ENCODE measurements around the gene MYCBP2. TPM values are rescaled to one million over a fixed set of nuclear protein-coding genes. Genes with fewer than 3 reads are reported as not detected.
"Not testable (repeated sequence)": the region's sequence is repeated elsewhere in the genome, so short reads cannot be mapped to it uniquely, and the experiment has no call there.

MYCBP2 gene, protein sequence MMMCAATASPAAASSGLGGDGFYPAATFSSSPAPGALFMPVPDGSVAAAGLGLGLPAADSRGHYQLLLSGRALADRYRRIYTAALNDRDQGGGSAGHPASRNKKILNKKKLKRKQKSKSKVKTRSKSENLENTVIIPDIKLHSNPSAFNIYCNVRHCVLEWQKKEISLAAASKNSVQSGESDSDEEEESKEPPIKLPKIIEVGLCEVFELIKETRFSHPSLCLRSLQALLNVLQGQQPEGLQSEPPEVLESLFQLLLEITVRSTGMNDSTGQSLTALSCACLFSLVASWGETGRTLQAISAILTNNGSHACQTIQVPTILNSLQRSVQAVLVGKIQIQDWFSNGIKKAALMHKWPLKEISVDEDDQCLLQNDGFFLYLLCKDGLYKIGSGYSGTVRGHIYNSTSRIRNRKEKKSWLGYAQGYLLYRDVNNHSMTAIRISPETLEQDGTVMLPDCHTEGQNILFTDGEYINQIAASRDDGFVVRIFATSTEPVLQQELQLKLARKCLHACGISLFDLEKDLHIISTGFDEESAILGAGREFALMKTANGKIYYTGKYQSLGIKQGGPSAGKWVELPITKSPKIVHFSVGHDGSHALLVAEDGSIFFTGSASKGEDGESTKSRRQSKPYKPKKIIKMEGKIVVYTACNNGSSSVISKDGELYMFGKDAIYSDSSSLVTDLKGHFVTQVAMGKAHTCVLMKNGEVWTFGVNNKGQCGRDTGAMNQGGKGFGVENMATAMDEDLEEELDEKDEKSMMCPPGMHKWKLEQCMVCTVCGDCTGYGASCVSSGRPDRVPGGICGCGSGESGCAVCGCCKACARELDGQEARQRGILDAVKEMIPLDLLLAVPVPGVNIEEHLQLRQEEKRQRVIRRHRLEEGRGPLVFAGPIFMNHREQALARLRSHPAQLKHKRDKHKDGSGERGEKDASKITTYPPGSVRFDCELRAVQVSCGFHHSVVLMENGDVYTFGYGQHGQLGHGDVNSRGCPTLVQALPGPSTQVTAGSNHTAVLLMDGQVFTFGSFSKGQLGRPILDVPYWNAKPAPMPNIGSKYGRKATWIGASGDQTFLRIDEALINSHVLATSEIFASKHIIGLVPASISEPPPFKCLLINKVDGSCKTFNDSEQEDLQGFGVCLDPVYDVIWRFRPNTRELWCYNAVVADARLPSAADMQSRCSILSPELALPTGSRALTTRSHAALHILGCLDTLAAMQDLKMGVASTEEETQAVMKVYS (N-terminal part only)
- total RNA-seq, result 52.3 and 71.3 TPM in 2 replicates
- 26.0 TPM for polyA plus RNA-seq (2012)

DNA sequence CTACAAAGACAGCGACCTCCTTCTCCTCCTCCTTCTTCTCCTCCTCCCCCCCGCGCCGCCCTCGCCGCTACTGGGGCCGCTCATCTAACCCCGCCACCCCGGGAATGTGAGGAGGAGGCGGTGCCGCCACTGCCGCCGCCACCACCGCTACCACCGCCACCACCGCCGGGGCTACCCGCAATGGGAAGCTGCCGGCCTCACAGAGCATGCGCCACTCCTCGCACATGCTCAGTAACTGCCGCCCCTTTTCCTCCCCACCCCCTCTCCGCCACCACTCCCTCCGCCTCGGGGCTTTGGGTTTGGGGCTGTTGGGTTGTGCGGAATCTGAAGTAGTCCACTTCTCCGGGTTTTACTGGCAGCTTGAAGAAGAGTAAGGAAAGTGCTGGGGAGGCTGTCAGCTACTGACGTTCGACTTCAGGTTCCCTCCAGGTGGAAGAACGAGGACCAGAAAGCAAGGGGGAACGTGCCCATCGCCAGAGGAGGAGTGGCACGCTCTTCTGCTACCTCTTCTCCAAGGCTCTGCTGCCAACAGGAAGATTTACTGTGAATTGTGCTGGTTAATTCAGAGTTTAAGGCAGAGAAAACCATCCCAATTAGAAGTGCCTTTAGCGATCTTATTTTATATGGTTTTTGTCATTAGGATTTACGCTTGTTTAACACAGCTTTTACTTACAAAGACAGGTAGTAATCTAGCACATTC, at the start of gene MYCBP2:
TSS of gene MYCBP2 (minus strand) at position 190 of the 700 bp plus-strand sequence. CDS start 319 bp downstream, outside the sequence.
- DNase-seq (ENCODE audit: low read depth), result peak; percentile 99

DNA sequence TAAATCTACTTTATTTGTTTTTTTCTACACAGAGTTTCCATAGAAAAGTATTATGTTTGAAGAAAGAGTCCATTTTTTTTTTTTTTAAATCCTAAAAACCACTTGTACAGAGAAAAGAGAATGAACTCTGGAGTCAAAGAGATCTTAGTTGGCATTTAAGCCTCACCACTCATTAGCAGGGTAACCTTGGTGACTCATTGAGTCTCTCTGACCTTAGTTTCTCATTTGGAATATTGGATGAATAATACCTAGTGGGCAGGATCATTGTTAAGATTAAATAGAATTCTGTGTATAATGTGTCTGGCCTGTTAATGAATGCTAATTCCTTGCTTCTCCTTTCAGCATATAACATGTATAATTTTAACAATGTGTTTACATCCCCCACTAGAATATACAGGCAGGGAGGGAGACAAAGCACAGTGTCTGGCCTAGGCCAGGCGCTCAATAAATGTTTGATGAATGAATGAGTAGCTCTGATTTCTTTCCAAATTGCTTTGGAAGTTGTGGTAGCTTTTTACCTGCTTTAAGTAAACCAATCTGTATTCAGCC, 48.7 kb upstream of the MYCBP2 start:
- no peak for DNase-seq (ENCODE audit: low read depth)

DNA sequence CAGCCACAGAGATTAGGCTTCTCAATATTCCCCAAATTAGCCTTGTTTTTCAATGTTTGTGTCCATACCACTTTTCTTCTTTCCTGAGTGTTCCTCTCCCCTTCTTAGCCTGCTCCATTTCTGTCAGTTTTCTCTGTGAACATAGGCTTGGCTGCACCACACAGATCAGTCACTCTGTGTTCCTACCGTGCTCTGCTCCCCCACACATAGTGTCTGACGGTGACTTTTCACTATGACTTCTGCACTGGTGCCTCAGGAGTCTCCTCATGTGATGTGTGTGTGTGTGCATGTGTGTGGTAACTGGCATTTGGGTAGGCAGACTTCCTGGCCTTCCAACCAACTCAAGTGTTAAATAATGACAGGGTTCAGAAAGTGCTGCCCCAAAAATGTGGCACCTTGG, 47.9 kb upstream of the MYCBP2 start:
- no peak for DNase-seq (ENCODE audit: low read depth)

DNA sequence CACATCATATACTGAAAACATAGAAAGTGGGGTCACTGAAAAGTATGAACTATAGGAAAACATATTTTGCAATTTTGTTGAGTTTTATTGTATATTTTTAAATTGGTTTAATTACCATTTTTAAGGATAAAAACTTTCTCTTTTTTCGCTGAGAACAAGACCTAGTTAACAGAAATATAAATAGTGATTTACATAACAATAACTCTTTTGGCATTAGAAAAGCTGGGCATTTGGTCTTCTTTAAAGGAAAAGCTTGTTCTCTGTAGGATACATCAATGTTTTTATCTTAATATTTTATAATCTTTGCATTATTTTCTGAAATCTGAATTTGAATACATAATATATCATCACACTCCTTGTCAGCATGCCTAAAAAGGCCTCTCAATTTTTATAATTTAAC, 47.4 kb upstream of the MYCBP2 start:
- no peak for DNase-seq (ENCODE audit: low read depth)

DNA sequence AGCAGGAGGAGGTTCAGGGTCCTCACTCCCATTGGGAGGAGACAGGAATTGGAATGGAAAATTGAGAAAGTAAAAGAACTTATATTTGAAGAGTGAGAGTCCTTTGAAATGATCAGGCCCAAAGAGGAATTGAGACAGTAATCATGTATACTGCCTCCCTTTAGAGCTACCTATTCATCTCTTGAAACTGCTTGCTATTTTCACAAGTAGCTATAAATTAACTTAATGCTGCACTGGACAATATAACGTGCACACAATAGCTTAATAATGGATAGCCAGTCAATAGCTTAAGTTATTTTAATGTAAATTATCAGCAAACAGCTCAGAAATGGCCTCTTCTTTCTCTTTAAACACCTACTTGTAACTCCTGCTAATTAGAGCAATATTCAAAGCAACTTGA, 46.6 kb upstream of the MYCBP2 start:
- DNase-seq (ENCODE audit: low read depth), result no peak

DNA sequence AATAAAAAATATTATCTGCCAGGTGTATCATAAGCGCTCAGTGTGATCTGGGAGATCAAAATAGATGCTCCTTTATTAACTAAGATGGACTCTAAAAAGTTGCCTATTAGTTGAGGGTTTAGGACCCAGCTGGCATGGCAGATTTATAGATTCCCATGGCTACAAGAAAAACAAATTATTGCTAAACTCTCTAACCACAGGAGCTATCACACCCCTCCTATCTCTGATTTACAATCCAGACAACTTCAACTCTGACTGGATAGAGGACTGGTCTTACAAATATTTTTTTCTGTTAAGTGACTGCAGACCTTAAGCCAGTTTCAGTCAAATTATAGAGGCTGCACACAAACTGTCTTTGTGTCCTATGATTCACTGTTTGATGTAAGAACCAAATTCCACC, 45.4 kb upstream of the MYCBP2 start:
- peak; percentile 14 for DNase-seq (ENCODE audit: low read depth)

DNA sequence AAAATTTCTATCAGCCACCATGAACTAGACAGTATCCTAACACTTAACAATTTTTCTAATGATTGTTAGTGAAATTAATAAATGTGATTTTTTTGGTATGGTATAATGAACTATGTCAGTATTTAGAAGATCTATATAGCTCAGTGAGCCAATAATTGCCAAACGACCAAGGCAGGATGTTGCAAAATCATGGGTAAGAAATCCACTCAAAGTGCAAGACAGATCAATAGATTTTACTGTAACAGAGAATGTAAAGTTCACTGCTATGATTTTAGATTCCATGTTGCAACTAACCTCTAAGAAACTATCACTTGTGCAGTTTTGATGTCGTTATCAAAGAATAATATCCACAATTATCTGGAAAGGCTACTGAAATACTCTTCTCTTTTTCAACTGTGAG, 44.0 kb upstream of the MYCBP2 start:
- no peak for DNase-seq (ENCODE audit: low read depth)

DNA sequence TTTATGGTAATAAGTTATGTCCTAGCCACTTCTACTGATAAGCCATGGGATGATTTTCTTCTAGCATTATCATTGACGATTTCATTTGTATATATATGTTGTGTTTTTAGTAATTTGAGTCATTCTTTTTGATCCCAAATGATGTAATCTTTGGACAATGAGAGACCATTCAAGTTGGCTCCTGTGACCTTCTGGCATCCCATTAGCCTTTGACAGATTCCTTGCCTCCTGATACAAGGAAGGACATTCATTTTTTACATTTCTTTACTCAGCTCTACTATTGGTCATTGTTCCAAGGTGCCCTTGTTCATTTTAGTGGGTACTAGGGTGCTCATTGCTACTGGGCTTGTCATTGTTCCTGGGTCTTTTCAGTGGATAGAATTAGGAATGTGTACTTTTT, 35.3 kb upstream of the MYCBP2 start:
- no peak for DNase-seq (ENCODE audit: low read depth)

DNA sequence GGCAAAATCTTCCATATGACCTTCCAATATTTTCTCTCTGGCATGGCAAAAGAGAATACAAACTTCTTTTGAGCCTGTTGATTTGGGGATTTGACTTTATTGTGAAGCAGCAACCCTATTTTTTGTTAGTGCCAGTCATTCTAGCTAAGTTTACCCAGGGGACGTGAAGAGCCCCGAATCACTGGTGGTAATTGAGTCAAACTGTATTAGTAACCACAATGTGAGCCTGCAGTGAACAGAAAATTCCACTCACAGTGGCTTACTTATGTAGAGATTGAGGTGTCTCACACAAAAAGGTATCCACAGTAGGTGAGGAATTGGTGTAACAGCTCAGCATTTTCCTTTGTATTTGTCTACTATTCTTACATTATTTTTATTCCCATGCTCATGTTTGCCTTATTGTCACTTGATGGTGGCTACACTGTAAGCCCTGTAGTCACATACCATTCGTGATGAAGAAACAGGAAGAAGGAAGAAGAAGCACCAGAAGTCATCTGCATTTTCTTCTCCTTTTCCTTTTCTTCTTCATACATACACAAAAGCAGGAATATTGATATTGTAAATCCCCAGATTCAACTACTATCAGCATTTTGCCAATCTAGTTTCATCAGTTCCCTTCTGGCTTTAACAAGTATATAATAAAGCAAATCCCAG, 33.3 kb upstream of the MYCBP2 start:
- no peak for DNase-seq (ENCODE audit: low read depth)

DNA sequence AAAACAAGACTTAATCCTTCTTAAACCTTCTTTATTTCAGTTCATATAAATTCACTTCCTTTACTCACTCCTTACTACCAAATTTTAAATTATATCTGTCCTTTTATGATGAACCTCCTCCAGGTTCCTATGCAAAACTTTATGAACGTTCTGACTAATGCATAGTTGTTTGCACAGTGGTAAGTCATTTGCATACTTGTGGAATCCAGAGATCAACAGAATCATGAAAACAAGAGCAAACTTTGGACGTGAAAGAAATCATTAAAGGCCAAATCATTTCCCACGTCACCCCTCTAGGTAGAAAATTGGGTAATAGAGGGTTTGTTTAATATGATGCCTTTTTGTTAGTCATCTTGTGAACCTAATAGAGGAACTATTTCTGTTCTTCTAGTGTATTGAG, 32.3 kb upstream of the MYCBP2 start:
- no peak for DNase-seq (ENCODE audit: low read depth)

DNA sequence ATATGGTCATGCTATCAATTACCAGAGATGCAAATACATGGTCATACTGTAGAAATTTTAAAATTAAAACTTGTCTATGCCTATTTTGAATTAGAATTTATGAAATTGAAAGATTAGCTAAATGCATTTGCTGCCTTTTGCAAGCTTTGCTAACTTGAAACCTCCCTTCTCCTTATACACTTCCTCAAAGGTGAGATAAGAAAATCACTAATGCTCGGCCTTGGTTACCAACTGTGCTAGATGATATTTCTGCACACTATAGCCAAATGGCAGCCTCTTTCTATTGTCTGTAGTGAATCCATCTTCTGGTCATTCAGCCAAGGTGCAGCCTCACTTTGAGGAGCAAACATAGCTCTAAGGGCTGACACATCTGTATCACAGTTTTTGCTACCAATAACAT, 31.1 kb upstream of the MYCBP2 start:
- DNase-seq (ENCODE audit: low read depth), result no peak

DNA sequence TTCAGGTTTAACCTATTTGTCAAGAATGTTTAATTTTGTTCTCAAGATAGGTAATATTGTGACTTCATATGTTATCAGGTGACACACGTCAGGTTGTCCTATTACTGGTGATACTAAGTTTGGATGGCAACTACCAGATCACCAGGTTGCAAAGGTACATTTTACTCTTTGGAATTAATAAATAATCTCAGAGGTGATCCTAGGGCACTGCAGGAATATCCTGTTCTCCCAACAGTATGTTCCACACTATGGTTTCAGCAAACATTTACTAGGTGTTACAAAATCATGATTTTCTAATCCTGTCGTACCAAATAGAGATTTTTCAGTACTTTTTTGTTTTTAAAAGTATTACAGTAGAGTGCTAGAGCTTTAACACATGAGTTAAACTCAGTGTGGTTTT, 29.3 kb upstream of the MYCBP2 start:
- no peak for DNase-seq (ENCODE audit: low read depth)

DNA sequence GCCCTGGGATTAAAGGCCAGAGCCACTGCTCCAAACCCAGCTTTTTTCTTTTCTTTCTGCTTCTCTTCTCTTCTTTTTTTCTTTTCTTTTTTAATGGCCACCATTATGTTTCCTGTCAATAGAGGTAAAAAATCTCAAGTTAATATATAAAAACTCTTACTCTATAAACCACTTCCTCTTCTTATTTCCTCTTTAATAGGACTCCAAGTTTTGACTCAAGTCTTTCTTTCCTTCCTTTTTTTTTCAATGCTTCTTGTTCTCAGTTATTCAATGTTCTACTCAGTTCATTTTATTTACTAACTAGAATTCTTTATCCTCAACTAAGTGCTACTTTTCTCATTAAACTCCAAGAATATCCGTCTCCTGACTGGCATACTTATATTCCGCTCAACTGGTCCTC, 27.1 kb upstream of the MYCBP2 start:
- DNase-seq (ENCODE audit: low read depth), result no peak

DNA sequence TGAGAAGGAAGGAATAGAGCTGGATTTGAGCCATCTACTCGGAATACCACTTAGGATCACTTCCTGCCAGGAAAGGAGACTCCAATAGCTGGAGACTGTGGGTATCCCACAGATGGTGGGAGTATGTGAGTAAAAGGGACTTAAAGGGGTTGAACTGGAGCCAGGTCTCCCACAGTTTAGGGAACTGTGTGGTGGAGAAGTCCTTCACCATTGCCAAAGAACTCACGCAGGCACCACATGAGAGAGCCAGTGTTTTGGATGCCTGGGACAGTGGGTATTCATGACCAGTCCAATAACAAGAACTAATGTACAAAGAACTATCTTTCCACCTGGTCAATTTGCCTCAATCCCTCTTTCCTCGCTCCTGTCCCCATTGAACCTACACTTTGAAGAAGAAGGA, 24.4 kb upstream of the MYCBP2 start:
- no peak for DNase-seq (ENCODE audit: low read depth)

DNA sequence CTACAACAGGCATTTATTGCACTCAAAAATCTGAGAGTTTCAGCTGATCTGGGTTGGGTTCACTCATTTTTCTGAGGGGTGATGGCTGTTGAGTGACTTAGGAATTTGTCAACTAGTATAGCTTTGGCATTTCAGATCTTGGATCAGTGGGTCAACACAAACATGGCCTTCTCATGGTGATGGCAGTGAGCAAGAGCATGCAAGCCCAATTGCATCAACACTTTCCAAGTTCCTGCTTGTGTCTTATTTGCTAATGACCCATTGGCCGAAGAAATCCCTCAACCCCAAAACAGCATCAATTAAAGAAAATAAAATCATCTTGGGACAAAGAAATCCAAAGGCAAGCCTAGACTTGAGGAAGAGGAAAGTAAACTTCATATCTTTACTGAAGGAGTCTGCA, 23.9 kb upstream of the MYCBP2 start:
- no peak for DNase-seq (ENCODE audit: low read depth)

DNA sequence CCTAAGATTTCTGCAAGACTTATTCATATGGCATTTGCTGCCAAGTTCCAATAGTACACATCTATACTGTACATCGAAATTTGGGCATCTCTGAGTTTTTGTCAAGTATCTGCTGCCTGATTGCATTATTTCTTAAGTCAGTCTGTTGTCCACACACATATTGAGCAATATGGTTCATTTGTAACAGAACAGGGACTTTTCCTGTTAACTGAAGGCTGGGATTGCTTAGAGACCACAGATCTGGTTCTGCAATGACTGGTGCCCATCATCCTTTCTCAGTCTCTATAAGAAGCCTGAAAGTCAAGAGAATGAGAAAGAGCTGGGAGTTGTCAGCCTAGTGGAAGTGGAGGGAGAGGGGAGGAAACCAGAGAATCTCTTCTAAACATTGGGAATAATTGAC, 22.5 kb upstream of the MYCBP2 start:
- no peak for DNase-seq (ENCODE audit: low read depth)

DNA sequence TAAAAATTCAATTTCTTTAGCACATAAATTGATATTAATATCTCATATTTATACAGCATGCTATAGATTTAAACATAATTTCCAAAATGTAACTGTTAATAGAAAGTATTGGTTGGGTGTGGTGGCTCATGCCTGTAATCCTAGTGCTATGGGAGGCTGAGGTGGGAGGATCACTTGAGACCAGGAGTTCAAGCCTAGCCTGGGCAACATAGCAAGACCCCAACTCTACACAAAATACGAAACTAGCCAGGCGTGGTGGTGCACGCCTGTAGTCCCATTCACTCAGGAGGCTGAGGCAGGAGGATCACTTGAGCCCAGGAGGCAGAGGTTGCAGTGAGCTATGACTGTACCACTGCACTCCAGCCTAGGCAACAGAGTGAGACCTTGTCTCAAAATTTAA, 20.5 kb upstream of the MYCBP2 start:
- DNase-seq (ENCODE audit: low read depth), result not testable (repeated sequence)

DNA sequence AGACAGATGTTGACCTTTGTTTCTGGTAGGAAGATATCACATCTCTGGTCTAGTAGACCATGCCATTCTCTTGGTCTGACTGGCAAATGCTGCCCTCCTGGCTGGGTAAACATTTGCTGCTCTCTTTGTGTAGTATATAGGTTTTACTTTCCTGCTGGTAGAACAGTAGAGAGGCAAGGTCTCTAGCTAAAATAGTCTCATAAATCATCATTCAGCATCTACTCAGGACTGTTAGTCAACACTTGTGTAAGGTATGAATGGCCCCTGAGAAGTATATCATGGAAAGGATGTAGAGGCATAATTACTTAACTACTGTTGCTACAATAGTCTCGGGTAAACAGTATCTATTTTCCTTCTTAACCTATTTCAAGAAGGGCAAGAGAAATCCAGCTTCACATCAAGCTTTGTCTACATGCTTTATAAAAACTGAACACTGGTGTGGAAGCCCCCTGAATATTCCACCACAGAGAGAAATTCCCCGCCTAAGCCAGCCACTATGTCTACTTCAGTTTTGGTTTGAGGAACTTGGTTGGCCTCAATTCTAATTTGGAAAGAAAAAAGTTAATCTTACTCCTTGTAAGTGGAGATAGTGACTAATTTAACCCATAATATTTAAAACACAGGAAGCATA, 18.4 kb upstream of the MYCBP2 start:
- no peak for DNase-seq (ENCODE audit: low read depth)

DNA sequence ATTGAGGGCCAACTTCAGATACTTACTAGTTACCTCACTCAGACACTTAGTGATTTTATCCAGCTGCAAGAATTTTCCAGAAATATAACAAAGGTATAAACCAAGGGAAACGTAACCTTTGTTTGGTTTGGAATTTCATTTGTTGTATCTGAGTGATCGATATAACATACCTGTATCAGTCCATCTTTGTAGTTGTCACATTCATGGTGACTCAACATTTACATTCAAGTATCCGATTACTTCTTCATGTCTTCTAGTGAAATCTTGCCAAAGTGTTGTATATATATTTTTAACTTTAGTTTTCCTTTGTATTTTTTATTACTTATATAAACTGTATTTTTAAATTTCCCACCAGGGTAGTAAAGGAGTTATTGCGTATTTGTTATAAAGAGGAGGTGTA, 16.9 kb upstream of the MYCBP2 start:
- DNase-seq (ENCODE audit: low read depth), result no peak

DNA sequence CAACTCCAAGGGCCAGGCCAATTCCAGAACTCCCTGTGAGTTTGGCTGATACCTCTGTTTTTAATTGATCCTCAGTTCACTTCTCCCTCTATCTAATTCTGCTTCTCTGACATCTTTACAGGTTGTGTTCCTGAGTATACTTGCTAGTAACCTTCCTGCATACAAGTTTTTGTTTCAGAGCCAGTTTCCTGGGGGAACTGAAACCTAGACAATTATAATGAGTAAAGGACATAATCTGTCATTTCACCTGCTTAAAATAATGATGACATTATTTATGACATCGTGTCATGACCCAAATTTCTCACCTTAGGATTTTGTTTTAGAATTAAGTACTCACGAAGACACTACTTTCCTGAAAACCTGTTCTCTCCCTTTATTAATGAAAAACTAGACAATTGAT, 12.5 kb upstream of the MYCBP2 start:
- DNase-seq (ENCODE audit: low read depth), result no peak

All from myocyte (in vitro differentiated cells).